ENCODE measurements around the gene SLC39A11.

- TF ChIP-seq EZH2 (IDR thresholded peaks at IDR 0.05; ENCODE audit: insufficient read depth, poor library complexity, severe bottlenecking), result no peak
- no peak for TF ChIP-seq EZH2phosphoT487 (IDR thresholded peaks at IDR 0.05; ENCODE audit: insufficient read depth, low read depth)
These were observed 390.3 kb downstream of the SLC39A11 start for GRCh38 chr17:72702136-72702735.

Data from GM23248 (cell line).